GM12801 (cell line): ENCODE data around the gene EMP2.

Experiments used
- CTCF ChIP-seq: IDR thresholded peaks from one replicate; pipeline ENCODE4 v1.5.1; 2011; ENCODE audit warnings: control low read depth; ENCODE audit not compliant: insufficient read length; ENCODE audit errors: extremely low read depth

The EMP2 gene

GRCh38 chr16:10572611-10573010, 7.8 kb downstream of the EMP2 start:
- no peak for TF ChIP-seq CTCF

- TF ChIP-seq CTCF, result no peak
Observed at GRCh38 chr16:10571354-10571753, 9.0 kb downstream of the EMP2 start.

GRCh38 chr16:10569621-10570020, 10.8 kb downstream of the EMP2 start:
- no peak for TF ChIP-seq CTCF

GRCh38 chr16:10566613-10567012, 13.8 kb downstream of the EMP2 start:
- no peak for TF ChIP-seq CTCF

- no peak for TF ChIP-seq CTCF
Observed at GRCh38 chr16:10565167-10565566, 15.2 kb downstream of the EMP2 start.

- no peak for TF ChIP-seq CTCF
Observed at GRCh38 chr16:10564591-10564990, 15.8 kb downstream of the EMP2 start.

GRCh38 chr16:10562361-10562899, 18.0 kb downstream of the EMP2 start:
- no peak for TF ChIP-seq CTCF

GRCh38 chr16:10561425-10561824, 19.0 kb downstream of the EMP2 start:
- TF ChIP-seq CTCF, result no peak
